C4-2B (cell line): ENCODE measurements around the gene GYPC.
"Not testable (repeated sequence)": the region's sequence is repeated elsewhere in the genome, so short reads cannot be mapped to it uniquely, and the experiment has no call there.

ENCODE experiments used
- H3K27ac ChIP-seq: fragments of 450-650 bp; 2 replicates; pipeline ENCODE4 v1.5.1; 2017
- CTCF ChIP-seq: fragments of 450-650 bp; conservative IDR thresholded peaks from 2 replicates; pipeline ENCODE4 v1.5.1; 2017; ENCODE audit warnings: mild to moderate bottlenecking
- ZFX ChIP-seq: fragments of 450-650 bp; IDR thresholded peaks from 2 replicates; pipeline ENCODE4 v1.6.1; 2017

GYPC gene

GRCh38 chr2:126707191-126707590 lies 51.2 kb downstream of the GYPC start:
- H3K27ac ChIP-seq: no peak overlapping the region
- TF ChIP-seq ZFX (no peak), CTCF (no peak)

GRCh38 chr2:126707941-126708340 lies 52.0 kb downstream of the GYPC start:
- no peak for TF ChIP-seq ZFX
- TF ChIP-seq CTCF: no peak
- no peak overlapping the region for H3K27ac ChIP-seq

GRCh38 chr2:126714191-126714965 lies 58.4 kb downstream of the GYPC start:
- no peak overlapping the region for H3K27ac ChIP-seq
- TF ChIP-seq ZFX: no peak

GRCh38 chr2:126715111-126715510 lies 59.2 kb downstream of the GYPC start:
- H3K27ac ChIP-seq: no peak overlapping the region
- TF ChIP-seq ZFX (no peak), CTCF (no peak)

GRCh38 chr2:126715576-126716406 lies 59.8 kb downstream of the GYPC start:
- TF ChIP-seq CTCF (no peak), ZFX (no peak)
- no peak overlapping the region for H3K27ac ChIP-seq

- not testable (repeated sequence) for H3K27ac ChIP-seq
Measured at GRCh38 chr2:126717277-126717676, 61.3 kb downstream of the GYPC start.

- H3K27ac ChIP-seq: no peak overlapping the region
- TF ChIP-seq ZFX: no peak
Measured at GRCh38 chr2:126717928-126718327, 62.0 kb downstream of the GYPC start.

- TF ChIP-seq ZFX: no peak
- H3K27ac ChIP-seq: no peak overlapping the region
Measured at GRCh38 chr2:126719191-126719832, 63.4 kb downstream of the GYPC start.

GRCh38 chr2:126719833-126720351 lies 63.9 kb downstream of the GYPC start:
- H3K27ac ChIP-seq: no peak overlapping the region
- TF ChIP-seq ZFX: no peak
- no peak for TF ChIP-seq CTCF
